Measurements from ENCODE around the gene APLP2. TPM values are rescaled to one million over a fixed set of nuclear protein-coding genes. Genes with fewer than 3 reads are reported as not detected.

The APLP2 gene
- total RNA-seq, 1 experiment from 2014 or later, result 210 TPM

DNA sequence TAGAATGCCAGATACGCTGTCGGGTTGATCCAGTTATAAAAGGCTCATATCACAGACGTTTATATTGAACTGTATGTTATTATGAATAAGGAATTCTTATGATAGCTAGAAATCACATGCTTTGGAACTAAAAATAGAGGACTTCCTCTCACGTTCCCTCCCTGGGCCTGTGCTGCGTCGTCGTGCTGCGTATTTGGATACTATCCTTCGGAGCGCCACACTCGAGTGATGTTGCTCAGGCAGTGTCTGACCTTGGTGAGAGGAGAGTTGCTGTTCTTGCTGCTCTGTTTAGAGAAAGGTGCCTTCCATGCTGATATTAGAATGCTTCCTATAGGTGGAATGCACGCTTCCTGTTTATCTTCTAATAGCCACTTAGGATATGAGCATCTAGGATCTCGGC lies 69.7 kb downstream of the APLP2 start (continued):
- TF ChIP-seq, protein P1, sequence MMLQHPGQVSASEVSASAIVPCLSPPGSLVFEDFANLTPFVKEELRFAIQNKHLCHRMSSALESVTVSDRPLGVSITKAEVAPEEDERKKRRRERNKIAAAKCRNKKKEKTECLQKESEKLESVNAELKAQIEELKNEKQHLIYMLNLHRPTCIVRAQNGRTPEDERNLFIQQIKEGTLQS (IDR thresholded peaks at IDR 0.05), result no peak
- no peak for TF ChIP-seq FOSL1 (IDR thresholded peaks at IDR 0.05; ENCODE audit: low read depth)
- TF ChIP-seq CBX3 (IDR thresholded peaks at IDR 0.05; ENCODE audit: low read depth), result no peak
- no peak for TF ChIP-seq SRF (IDR thresholded peaks at IDR 0.05; ENCODE audit: low read depth)
- TF ChIP-seq, protein P2, sequence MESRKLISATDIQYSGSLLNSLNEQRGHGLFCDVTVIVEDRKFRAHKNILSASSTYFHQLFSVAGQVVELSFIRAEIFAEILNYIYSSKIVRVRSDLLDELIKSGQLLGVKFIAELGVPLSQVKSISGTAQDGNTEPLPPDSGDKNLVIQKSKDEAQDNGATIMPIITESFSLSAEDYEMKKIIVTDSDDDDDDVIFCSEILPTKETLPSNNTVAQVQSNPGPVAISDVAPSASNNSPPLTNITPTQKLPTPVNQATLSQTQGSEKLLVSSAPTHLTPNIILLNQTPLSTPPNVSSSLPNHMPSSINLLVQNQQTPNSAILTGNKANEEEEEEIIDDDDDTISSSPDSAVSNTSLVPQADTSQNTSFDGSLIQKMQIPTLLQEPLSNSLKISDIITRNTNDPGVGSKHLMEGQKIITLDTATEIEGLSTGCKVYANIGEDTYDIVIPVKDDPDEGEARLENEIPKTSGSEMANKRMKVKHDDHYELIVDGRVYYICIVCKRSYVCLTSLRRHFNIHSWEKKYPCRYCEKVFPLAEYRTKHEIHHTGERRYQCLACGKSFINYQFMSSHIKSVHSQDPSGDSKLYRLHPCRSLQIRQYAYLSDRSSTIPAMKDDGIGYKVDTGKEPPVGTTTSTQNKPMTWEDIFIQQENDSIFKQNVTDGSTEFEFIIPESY (IDR thresholded peaks at IDR 0.05; ENCODE audit: extremely low read depth, insufficient replicate concordance, low read length), result no peak

DNA sequence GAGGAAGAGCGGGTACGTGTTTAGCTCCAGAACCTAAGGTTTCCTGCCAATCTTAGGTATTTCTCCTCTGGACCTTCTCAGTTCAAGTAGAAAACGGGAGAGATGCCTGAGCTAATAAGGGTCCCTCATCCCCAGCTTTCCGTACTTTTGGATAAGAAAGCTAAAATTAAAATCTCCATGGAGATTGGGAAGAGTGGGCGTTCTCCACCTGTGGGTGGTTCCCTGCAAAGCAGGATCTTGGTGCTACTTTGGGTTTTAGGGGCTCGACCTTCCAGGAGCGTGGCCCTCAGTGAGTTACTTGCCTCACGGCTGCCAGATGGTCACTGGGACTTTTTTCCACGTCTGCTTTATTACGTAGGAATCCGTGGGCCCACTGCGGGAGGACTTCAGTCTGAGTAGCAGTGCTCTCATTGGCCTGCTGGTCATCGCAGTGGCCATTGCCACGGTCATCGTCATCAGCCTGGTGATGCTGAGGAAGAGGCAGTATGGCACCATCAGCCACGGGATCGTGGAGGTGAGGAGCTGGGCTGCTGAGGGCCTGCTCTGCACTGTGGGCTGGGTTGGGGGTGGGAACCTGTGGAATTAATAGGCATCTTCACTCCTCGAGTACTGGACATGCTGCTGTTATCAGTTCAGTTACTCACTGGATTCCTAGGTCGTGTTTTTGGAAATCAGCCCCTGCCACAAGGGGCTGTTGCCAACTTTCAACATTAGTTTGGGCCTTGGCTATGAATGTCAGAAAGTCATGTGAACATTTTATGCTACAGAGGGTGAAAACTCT lies 72.1 kb downstream of the APLP2 start:
- TF ChIP-seq SP1 (IDR thresholded peaks at IDR 0.05; ENCODE audit: low read depth) (no peak), CEBPB (IDR thresholded peaks at IDR 0.05; ENCODE audit: low read depth) (no peak), CBX3 (IDR thresholded peaks at IDR 0.05; ENCODE audit: low read depth) (no peak), EZH2 (IDR thresholded peaks at IDR 0.05) (no peak), SIN3A (IDR thresholded peaks at IDR 0.05; ENCODE audit: low read depth) (no peak), EZH2phosphoT487 (IDR thresholded peaks at IDR 0.05; ENCODE audit: borderline replicate concordance) (no peak), EGR1 (IDR thresholded peaks at IDR 0.05; ENCODE audit: low read depth) (no peak), FOSL1 (IDR thresholded peaks at IDR 0.05; ENCODE audit: low read depth) (no peak), POLR2AphosphoS5 (IDR thresholded peaks at IDR 0.05; ENCODE audit: low read depth, low read length) (no peak)
- TF ChIP-seq, protein P2 (IDR thresholded peaks at IDR 0.05; ENCODE audit: extremely low read depth, insufficient replicate concordance, low read length), result no peak
- TF ChIP-seq, protein P1 (IDR thresholded peaks at IDR 0.05), result no peak
- no peak for DNase-seq (ENCODE audit: low read depth, low spot score)
- Histone ChIP-seq H3K36me3 (ENCODE audit: control insufficient read depth in 1 of 2, insufficient read depth in 2 of 2, low read length in 2 of 2) (peaks cover 7 to 27% of the 10 kb centered on the region in 2 experiments; a peak in 2 of 4 replicates), H4K20me1 (ENCODE audit: insufficient read depth) (peaks cover 5% of the 10 kb centered on the region; the same call in 1 of the 2 replicates), H3K9ac (ENCODE audit: low read length) (no peak overlapping the region), H3K27me3 (ENCODE audit: insufficient read depth, low read length) (no peaks in the 10 kb centered on the region), H3K9me2 (ENCODE audit: insufficient read depth) (no peaks in the 10 kb centered on the region), H3K79me2 (ENCODE audit: insufficient read depth, low read length) (no peaks in the 10 kb centered on the region), H3K9me3 (ENCODE audit: control insufficient read depth in 1 of 2, insufficient read depth in 1 of 2, low read depth in 1 of 2, low read length in 2 of 2) (no peaks in the 10 kb centered on the region), H3K4me3 (replicated peaks in 1 of 2; ENCODE audit: low read depth in 1 of 2, low read length in 2 of 2) (no peak overlapping the region), H3K4me1 (ENCODE audit: control insufficient read depth in 1 of 2, insufficient read depth in 2 of 2, low read length in 2 of 2) (peaks cover 17 to 22% of the 10 kb centered on the region in 2 experiments), H3K4me2 (ENCODE audit: low read length) (no peak overlapping the region), H2AFZ (ENCODE audit: low read depth, low read length, poor library complexity, severe bottlenecking) (no peak overlapping the region), H3K27ac (ENCODE audit: low read depth, low read length) (no peak overlapping the region)
- POLR2A ChIA-PET, result no interaction called here
- RAD21 ChIA-PET (ENCODE audit: low non-redundant PET in 1 of 2, low total read pairs in 2 of 2, uncharacterized antibody in 2 of 2, unreplicated experiment in 2 of 2), result no interaction called here
- intact Hi-C loops (cut with micrococcal nuclease), result no loop called here
- BruUV-seq (replicated peaks), result no TSS peak
- no peak for ATAC-seq
- CTCF ChIA-PET, result interaction anchor here (0.9 kb wide), 1 partner anchor 9 kb away, joined by 4 read pairs; no protein-coding TSS in a partner anchor
